Activated CD8-positive, alpha-beta memory T cell treated with anti-CD3 and anti-CD28 coated beads, Interleukin-2, amount 10 ng/mL, durations not matched to agents 7 days and 5 days (primary cell): ENCODE measurements around the gene MDM2. TPM values are rescaled to one million over a fixed set of nuclear protein-coding genes. Genes with fewer than 3 reads are reported as not detected.
"Not testable (repeated sequence)": the region's sequence is repeated elsewhere in the genome, so short reads cannot be mapped to it uniquely, and the experiment has no call there.

Experiments
- ATAC-seq: fragments of 150-1000 bp; cut with Tn5 transposase; one replicate; pipeline ENCODE4 v1.10.0; 2021; ENCODE audit warnings: moderate library complexity
- CTCF ChIA-PET: fragments of 350-600 bp; sonication (Branson Sonifier 250); formaldehyde crosslinking; loops from one replicate; lab custom pipeline; 2021; ENCODE audit warnings: antibody characterized with exemption; lab: Charles Lee
- DNase-seq: peaks from one replicate; pipeline ENCODE4 v3.0.0-alpha.2; 2020
- H3K27ac Mint-ChIP-seq: one replicate; pipeline ENCODE4 v1.8.0; 2021; ENCODE audit warnings: mild to moderate bottlenecking, mixed read lengths
- H3K27me3 Mint-ChIP-seq: one replicate; pipeline ENCODE4 v1.8.0; 2021; ENCODE audit warnings: mixed read lengths
- H3K36me3 Mint-ChIP-seq: one replicate; pipeline ENCODE4 v1.8.0; 2021; ENCODE audit warnings: mild to moderate bottlenecking, mixed read lengths
- H3K4me1 Mint-ChIP-seq: one replicate; pipeline ENCODE4 v1.8.0; 2021; ENCODE audit warnings: mixed read lengths
- H3K4me3 Mint-ChIP-seq: one replicate; pipeline ENCODE4 v1.8.0; 2021; ENCODE audit warnings: mild to moderate bottlenecking, moderate library complexity, mixed read lengths
- H3K9me3 Mint-ChIP-seq: one replicate; pipeline ENCODE4 v1.8.0; 2022; ENCODE audit warnings: low read depth, mixed read lengths
- total RNA-seq, 2 experiments: library from RNA; stranded (reverse); gene quantifications; one replicate each; pipeline ENCODE4 v1.2.3, GENCODE V29; 2021

The MDM2 gene
- total RNA-seq, 2 experiments from 2014 or later, result 235 to 253 TPM

- Mint-ChIP-seq H3K36me3 (no peaks in the 10 kb centered on the region), H3K27me3 (no peaks in the 10 kb centered on the region), H3K4me1 (peaks cover 7% of the 10 kb centered on the region), H3K4me3 (no peak overlapping the region), H3K9me3 (no peaks in the 10 kb centered on the region), H3K27ac (no peak overlapping the region)
- ATAC-seq (no peak), DNase-seq (no peak)
- CTCF ChIA-PET, result no interaction called here
Measured at GRCh38 chr12:68790952-68791234, 17.1 kb upstream of the MDM2 start.

- Mint-ChIP-seq H3K9me3 (no peaks in the 10 kb centered on the region), H3K4me1 (peaks cover 7% of the 10 kb centered on the region), H3K4me3 (no peak overlapping the region), H3K27ac (no peak overlapping the region), H3K27me3 (no peaks in the 10 kb centered on the region), H3K36me3 (no peaks in the 10 kb centered on the region)
- no peak for DNase-seq
- CTCF ChIA-PET, result interaction anchor here (0.6 kb wide), 1 partner anchor 160 kb away, joined by 3 read pairs; no protein-coding TSS in a partner anchor
- no peak for ATAC-seq
Measured at GRCh38 chr12:68791897-68792481, 16.0 kb upstream of the MDM2 start.

DNA sequence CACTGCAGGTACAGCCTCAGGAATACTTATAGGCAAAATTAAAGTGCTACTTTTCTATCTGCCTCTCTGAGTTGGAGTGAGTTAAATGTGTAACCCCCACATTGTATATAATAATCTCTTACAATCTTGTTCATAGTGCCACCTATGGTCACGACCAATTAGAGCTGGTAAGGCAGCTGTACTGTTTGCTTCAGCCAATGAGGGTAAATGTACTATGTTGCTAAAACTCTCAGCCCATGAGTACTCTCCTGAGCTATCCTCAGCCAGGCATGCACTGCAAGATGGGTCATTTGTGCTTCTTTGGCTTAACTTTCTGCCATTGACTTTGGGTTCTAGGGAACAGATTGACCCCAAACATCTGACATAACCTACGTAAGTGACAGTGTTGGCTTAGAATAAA is 15.0 kb upstream of the MDM2 start:
- Mint-ChIP-seq H3K27ac (no peak overlapping the region), H3K9me3 (no peaks in the 10 kb centered on the region), H3K4me3 (no peak overlapping the region), H3K27me3 (no peaks in the 10 kb centered on the region), H3K4me1 (peaks cover 2% of the 10 kb centered on the region), H3K36me3 (no peaks in the 10 kb centered on the region)
- CTCF ChIA-PET, result no interaction called here
- DNase-seq, result peak; percentile 51
- ATAC-seq, result peak; percentile 92

GRCh38 chr12:68793436-68793835 is 14.5 kb upstream of the MDM2 start:
- Mint-ChIP-seq H3K9me3 (no peaks in the 10 kb centered on the region), H3K27me3 (no peaks in the 10 kb centered on the region), H3K4me3 (no peak overlapping the region), H3K36me3 (no peaks in the 10 kb centered on the region), H3K27ac (no peak overlapping the region), H3K4me1 (no peaks in the 10 kb centered on the region)
- DNase-seq (no peak), ATAC-seq (no peak)
- CTCF ChIA-PET, result no interaction called here

DNA sequence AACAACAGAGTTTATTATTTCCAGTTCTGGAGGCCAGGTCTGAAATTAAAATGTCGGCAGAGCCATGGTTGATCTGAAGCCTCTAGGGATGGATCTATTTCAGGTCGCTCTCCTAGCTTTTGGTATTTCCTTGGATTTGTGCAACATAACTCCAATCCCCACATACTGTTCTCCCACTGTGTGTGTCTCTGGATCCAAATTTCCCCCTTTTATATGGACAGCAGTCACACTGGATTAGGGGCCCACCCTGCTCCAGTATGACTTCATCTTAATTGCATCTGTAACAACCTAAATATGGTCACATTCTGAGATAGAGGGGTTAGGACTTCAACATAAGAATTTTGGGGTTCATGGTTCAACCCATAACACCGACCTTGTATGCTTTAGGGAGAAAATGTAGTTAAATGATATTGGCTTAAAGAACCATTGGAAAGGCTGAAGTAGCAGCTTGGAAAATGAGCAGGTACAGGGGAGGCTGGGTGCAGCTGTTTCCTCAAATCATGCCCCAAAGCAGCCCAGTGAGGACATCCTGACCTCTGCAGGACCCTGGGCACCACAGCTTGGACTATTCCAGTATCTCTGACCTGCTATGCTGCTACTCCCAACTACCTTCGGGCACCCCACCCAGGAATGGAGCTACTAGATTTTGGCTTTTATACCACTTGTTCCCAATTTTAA is 13.9 kb upstream of the MDM2 start:
- CTCF ChIA-PET, result no interaction called here
- Mint-ChIP-seq H3K27ac (no peak overlapping the region), H3K4me3 (no peak overlapping the region), H3K4me1 (no peaks in the 10 kb centered on the region), H3K9me3 (no peaks in the 10 kb centered on the region), H3K36me3 (no peaks in the 10 kb centered on the region), H3K27me3 (no peaks in the 10 kb centered on the region)
- DNase-seq, result no peak
- ATAC-seq, result no peak

- no peak overlapping the region for H3K27ac Mint-ChIP-seq
- no peak for ATAC-seq
- CTCF ChIA-PET, result interaction anchor here (0.6 kb wide), 1 partner anchor 733 kb away, joined by 3 read pairs; no protein-coding TSS in a partner anchor
- H3K4me3 Mint-ChIP-seq, result no peak overlapping the region
- no peaks in the 10 kb centered on the region for H3K27me3 Mint-ChIP-seq
- no peak for DNase-seq
- H3K4me1 Mint-ChIP-seq, result no peaks in the 10 kb centered on the region
- H3K9me3 Mint-ChIP-seq, result no peaks in the 10 kb centered on the region
- no peaks in the 10 kb centered on the region for H3K36me3 Mint-ChIP-seq
Measured at GRCh38 chr12:68794653-68795251, 13.2 kb upstream of the MDM2 start.

- Mint-ChIP-seq H3K4me1 (peaks cover 2% of the 10 kb centered on the region), H3K9me3 (no peaks in the 10 kb centered on the region), H3K27ac (no peak overlapping the region), H3K27me3 (no peaks in the 10 kb centered on the region), H3K36me3 (no peaks in the 10 kb centered on the region), H3K4me3 (no peak overlapping the region)
- ATAC-seq, result no peak
- no peak for DNase-seq
- CTCF ChIA-PET, result no interaction called here
Measured at GRCh38 chr12:68796399-68796798, 11.6 kb upstream of the MDM2 start.

- CTCF ChIA-PET, result no interaction called here
- no peaks in the 10 kb centered on the region for H3K27me3 Mint-ChIP-seq
- H3K4me1 Mint-ChIP-seq, result peaks cover 7% of the 10 kb centered on the region
- ATAC-seq (no peak), DNase-seq (no peak)
- no peaks in the 10 kb centered on the region for H3K36me3 Mint-ChIP-seq
- H3K27ac Mint-ChIP-seq, result no peak overlapping the region
- no peak overlapping the region for H3K4me3 Mint-ChIP-seq
- no peaks in the 10 kb centered on the region for H3K9me3 Mint-ChIP-seq
Measured at GRCh38 chr12:68798882-68799234, 9.1 kb upstream of the MDM2 start.

GRCh38 chr12:68800294-68800693 is 7.7 kb upstream of the MDM2 start:
- Mint-ChIP-seq H3K9me3 (no peaks in the 10 kb centered on the region), H3K36me3 (no peaks in the 10 kb centered on the region), H3K4me1 (peaks cover 10% of the 10 kb centered on the region), H3K27me3 (no peaks in the 10 kb centered on the region), H3K4me3 (no peak overlapping the region), H3K27ac (no peak overlapping the region)
- ATAC-seq, result no peak
- no peak for DNase-seq
- CTCF ChIA-PET, result no interaction called here

DNA sequence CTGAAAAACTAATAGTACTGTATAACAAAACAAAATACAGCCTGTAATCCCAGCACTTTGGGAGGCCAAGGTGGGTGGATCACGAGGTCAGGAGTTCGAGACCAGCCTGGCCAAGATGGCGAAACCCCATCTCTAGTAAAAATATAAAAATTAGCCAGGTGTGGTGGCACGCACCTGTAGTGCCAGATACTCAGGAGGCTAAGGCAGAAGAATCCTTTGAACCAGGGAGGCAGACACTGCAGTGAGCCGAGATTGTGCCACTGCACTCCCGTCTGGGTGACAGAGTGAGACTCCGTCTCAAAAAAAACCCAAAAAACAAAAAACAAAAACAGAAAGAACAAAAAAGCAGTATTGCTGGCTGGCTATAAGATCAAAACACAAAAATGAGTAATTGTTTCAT is 6.9 kb upstream of the MDM2 start:
- peaks cover 12% of the 10 kb centered on the region for H3K4me1 Mint-ChIP-seq
- CTCF ChIA-PET, result not testable (repeated sequence)

GRCh38 chr12:68802372-68802745 is 5.6 kb upstream of the MDM2 start:
- H3K27ac Mint-ChIP-seq, H3K36me3 Mint-ChIP-seq, H3K27me3 Mint-ChIP-seq, ATAC-seq, H3K9me3 Mint-ChIP-seq, CTCF ChIA-PET, DNase-seq, H3K4me3 Mint-ChIP-seq: not testable (repeated sequence)
- H3K4me1 Mint-ChIP-seq, result peaks cover 17% of the 10 kb centered on the region

More for the DNA sequence above, 6.9 kb upstream of the MDM2 start:
- not testable (repeated sequence) for H3K36me3 Mint-ChIP-seq, DNase-seq, H3K4me3 Mint-ChIP-seq, H3K27ac Mint-ChIP-seq, ATAC-seq, H3K27me3 Mint-ChIP-seq, H3K9me3 Mint-ChIP-seq

DNA sequence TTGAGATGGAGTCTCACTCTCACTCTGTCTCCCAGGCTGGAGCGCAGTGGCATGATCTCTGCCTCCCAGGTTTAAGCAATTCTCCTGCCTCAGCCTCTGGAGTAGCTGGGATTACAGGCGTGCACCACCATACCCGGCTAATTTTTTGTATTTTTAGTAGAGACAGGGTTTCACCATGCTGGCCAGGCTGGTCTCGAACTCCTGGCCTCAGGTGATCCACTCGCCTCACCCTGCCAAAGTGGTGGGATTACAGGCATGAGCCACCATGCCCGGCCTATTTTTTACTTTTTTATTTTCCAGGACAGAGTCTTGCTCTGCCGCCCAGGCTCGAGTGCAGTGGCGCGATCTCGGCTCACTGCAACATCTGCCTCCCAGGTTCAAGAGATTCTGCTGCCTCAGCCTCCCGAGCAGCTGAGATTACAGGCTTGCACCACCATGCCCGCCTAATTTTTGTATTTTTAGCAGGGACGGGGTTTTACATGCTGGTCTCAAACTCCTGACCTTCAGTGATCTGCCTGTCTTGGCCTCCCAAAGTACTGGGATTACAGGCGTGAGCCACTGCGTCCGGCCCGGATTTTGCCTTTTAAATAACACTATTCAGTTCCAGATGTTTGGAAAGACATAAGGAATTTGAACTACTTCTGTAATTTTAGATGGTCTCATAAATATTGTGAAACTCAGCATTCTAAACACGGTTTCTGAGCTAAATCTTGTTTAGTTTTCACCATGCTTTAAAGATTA is 4.9 kb upstream of the MDM2 start:
- peaks cover 17% of the 10 kb centered on the region for H3K4me1 Mint-ChIP-seq
- H3K4me3 Mint-ChIP-seq, CTCF ChIA-PET, H3K36me3 Mint-ChIP-seq, DNase-seq, ATAC-seq, H3K27me3 Mint-ChIP-seq, H3K9me3 Mint-ChIP-seq, H3K27ac Mint-ChIP-seq: not testable (repeated sequence)

GRCh38 chr12:68803948-68804656 is 3.9 kb upstream of the MDM2 start:
- no peaks in the 10 kb centered on the region for H3K27me3 Mint-ChIP-seq
- no peak overlapping the region for H3K4me3 Mint-ChIP-seq
- no peak for DNase-seq
- CTCF ChIA-PET, result no interaction called here
- peaks cover 7% of the 10 kb centered on the region for H3K36me3 Mint-ChIP-seq
- no peaks in the 10 kb centered on the region for H3K9me3 Mint-ChIP-seq
- no peak for ATAC-seq
- no peak overlapping the region for H3K27ac Mint-ChIP-seq
- peaks cover 17% of the 10 kb centered on the region for H3K4me1 Mint-ChIP-seq
